Calu3 (cell line): ENCODE results near the gene PBX4. TPM values are rescaled to one million over a fixed set of nuclear protein-coding genes. Genes with fewer than 3 reads are reported as not detected.

Experiments used
- BruUV-seq: library from RNA; stranded (reverse); fragments of 400-500 nt; replicated peaks from 2 replicates; lab custom pipeline; 2021; lab: Mats Ljungman, UMichigan
- CTCF ChIA-PET: fragments of 300-600 bp; sonication (Branson Sonifier 250); formaldehyde crosslinking; loops from one replicate; lab custom pipeline; 2022; ENCODE audit warnings: antibody characterized with exemption; lab: Charles Lee
- DNase-seq: peaks from one replicate; pipeline ENCODE4 v3.0.0; 2022
- H3K27ac Mint-ChIP-seq: one replicate; pipeline ENCODE4 v1.8.0; 2022; ENCODE audit warnings: mixed read lengths; ENCODE audit not compliant: unreplicated experiment
- H3K27me3 Mint-ChIP-seq: one replicate; pipeline ENCODE4 v1.8.0; 2022; ENCODE audit warnings: mixed read lengths; ENCODE audit not compliant: unreplicated experiment
- H3K36me3 Mint-ChIP-seq: one replicate; pipeline ENCODE4 v1.8.0; 2022; ENCODE audit warnings: mild to moderate bottlenecking, moderate library complexity, mixed read lengths; ENCODE audit not compliant: insufficient read depth, unreplicated experiment
- H3K4me1 Mint-ChIP-seq: one replicate; pipeline ENCODE4 v1.8.0; 2022; ENCODE audit warnings: mild to moderate bottlenecking, low read depth, mixed read lengths; ENCODE audit not compliant: unreplicated experiment
- H3K4me3 Mint-ChIP-seq: one replicate; pipeline ENCODE4 v1.8.0; 2022; ENCODE audit warnings: mild to moderate bottlenecking, low read depth, moderate library complexity, mixed read lengths; ENCODE audit not compliant: unreplicated experiment
- H3K9me3 Mint-ChIP-seq: one replicate; pipeline ENCODE4 v1.8.0; 2022; ENCODE audit warnings: low read depth, mixed read lengths; ENCODE audit not compliant: unreplicated experiment
- CTCF ChIP-seq: fragments of 200-600 bp; IDR thresholded peaks from one replicate; pipeline ENCODE4 v1.8.0; 2022; ENCODE audit warnings: antibody characterized with exemption; ENCODE audit not compliant: unreplicated experiment
- intact Hi-C: fragments of 100-400 bp; cut with micrococcal nuclease; formaldehyde crosslinking; loops from one replicate; pipeline ENCODE4 v1.10.0; 2022; ENCODE audit not compliant: unreplicated experiment
- total RNA-seq: library from RNA; stranded (reverse); gene quantifications from 2 replicates; pipeline ENCODE4 v1.2.3, GENCODE V29; 2022

PBX4 gene
- total RNA-seq, 1 experiment from 2014 or later: 6.0 TPM

GRCh38 chr19:19526581-19527370 is 91.7 kb downstream of the PBX4 start:
- Mint-ChIP-seq H3K36me3 (peaks cover 18% of the 10 kb centered on the region), H3K4me1 (no peaks in the 10 kb centered on the region), H3K4me3 (no peak overlapping the region), H3K27me3 (no peaks in the 10 kb centered on the region), H3K9me3 (no peaks in the 10 kb centered on the region), H3K27ac (no peak overlapping the region)
- no peak for DNase-seq
- BruUV-seq: no TSS peak
- intact Hi-C loops: no loop called here
- TF ChIP-seq CTCF: no peak
- CTCF ChIA-PET: no interaction called here

- Mint-ChIP-seq H3K36me3 (peaks cover 14% of the 10 kb centered on the region), H3K9me3 (no peaks in the 10 kb centered on the region), H3K27ac (no peak overlapping the region), H3K4me1 (no peaks in the 10 kb centered on the region), H3K27me3 (no peaks in the 10 kb centered on the region), H3K4me3 (no peak overlapping the region)
- no TSS peak for BruUV-seq
- intact Hi-C loops: no loop called here
- no peak for DNase-seq
- CTCF ChIA-PET: interaction anchor here (0.6 to 0.7 kb wide), 2 partner anchors 35 to 42 kb away, joined by 4 read pairs; no protein-coding TSS in a partner anchor
- no peak for TF ChIP-seq CTCF
Observed at GRCh38 chr19:19525611-19526380, 92.7 kb downstream of the PBX4 start.

- intact Hi-C loops: no loop called here
- H3K4me3 Mint-ChIP-seq: no peak overlapping the region
- no peak overlapping the region for H3K27ac Mint-ChIP-seq
- no peaks in the 10 kb centered on the region for H3K27me3 Mint-ChIP-seq
- CTCF ChIA-PET: no interaction called here
- H3K4me1 Mint-ChIP-seq: no peaks in the 10 kb centered on the region
- BruUV-seq: no TSS peak
- H3K9me3 Mint-ChIP-seq: no peaks in the 10 kb centered on the region
- no peak for TF ChIP-seq CTCF
- DNase-seq: no peak
- peaks cover 16% of the 10 kb centered on the region for H3K36me3 Mint-ChIP-seq
Observed at GRCh38 chr19:19524053-19524452, 94.4 kb downstream of the PBX4 start.

GRCh38 chr19:19523177-19523576 is 95.3 kb downstream of the PBX4 start:
- TF ChIP-seq CTCF: no peak
- Mint-ChIP-seq H3K36me3 (peaks cover 18% of the 10 kb centered on the region), H3K4me1 (no peaks in the 10 kb centered on the region), H3K4me3 (no peak overlapping the region), H3K9me3 (no peaks in the 10 kb centered on the region), H3K27ac (no peak overlapping the region), H3K27me3 (no peaks in the 10 kb centered on the region)
- intact Hi-C loops: no loop called here
- no TSS peak for BruUV-seq
- no peak for DNase-seq
- CTCF ChIA-PET: no interaction called here
